HL-60 (cell line): ENCODE results near the gene SLC12A2.

ENCODE experiments used
- DNase-seq, 2 experiments: peaks; one replicate each; pipeline ENCODE4 v3.0.0-alpha.2; 2010 to 2020; ENCODE audit warnings: low read depth in 1 of 2, low spot score in 1 of 2
- H3K27ac ChIP-seq: fragments of 250-450 bp; sonication (Bioruptor Pico); replicated peaks from 2 replicates; pipeline ENCODE4 v1.5.1; 2020; ENCODE audit warnings: mild to moderate bottlenecking, moderate library complexity
- H3K27me3 ChIP-seq: fragments of 250-450 bp; sonication (Bioruptor Pico); 2 replicates; pipeline ENCODE4 v1.5.1; 2021; ENCODE audit warnings: mild to moderate bottlenecking, moderate library complexity; ENCODE audit not compliant: insufficient read depth, poor library complexity, severe bottlenecking
- H3K4me3 ChIP-seq: replicated peaks from 2 replicates; pipeline ENCODE4 v1.5.1; 2011; ENCODE audit warnings: mild to moderate bottlenecking, control low read depth, low read length; ENCODE audit not compliant: insufficient read depth
- CTCF ChIP-seq: IDR thresholded peaks from one replicate; pipeline ENCODE4 v1.5.1; 2011; ENCODE audit warnings: low read length, control low read depth, inconsistent platforms; ENCODE audit not compliant: insufficient read depth
- GABPA ChIP-seq: IDR thresholded peaks from 2 replicates; pipeline ENCODE4 v1.6.1; 2012; ENCODE audit warnings: low read depth
- POLR2AphosphoS5 ChIP-seq: IDR thresholded peaks from 2 replicates; pipeline ENCODE4 v1.6.1; 2012; ENCODE audit warnings: low read depth
- REST ChIP-seq: IDR thresholded peaks from 2 replicates; pipeline ENCODE4 v1.6.1; 2012; ENCODE audit warnings: low read depth; ENCODE audit not compliant: insufficient replicate concordance
- SPI1 ChIP-seq: IDR thresholded peaks from 2 replicates; pipeline ENCODE4 v1.6.1; 2012; ENCODE audit warnings: low read depth, mild to moderate bottlenecking, borderline replicate concordance

The SLC12A2 gene

GRCh38 chr5:128213833-128214232, 130.3 kb downstream of the SLC12A2 start:
- TF ChIP-seq REST (no peak), POLR2AphosphoS5 (no peak), SPI1 (no peak), CTCF (no peak), GABPA (no peak)
- Histone ChIP-seq H3K4me3 (no peak overlapping the region), H3K27ac (no peak overlapping the region), H3K27me3 (no peaks in the 10 kb centered on the region)
- no peak for DNase-seq

GRCh38 chr5:128216285-128216684, 132.7 kb downstream of the SLC12A2 start:
- Histone ChIP-seq H3K27ac (no peak overlapping the region), H3K27me3 (no peaks in the 10 kb centered on the region), H3K4me3 (no peak overlapping the region)
- TF ChIP-seq SPI1 (no peak), POLR2AphosphoS5 (no peak), GABPA (no peak), CTCF (no peak), REST (no peak)
- no peak for DNase-seq

GRCh38 chr5:128216860-128217531, 133.4 kb downstream of the SLC12A2 start:
- H3K27me3 ChIP-seq, result no peaks in the 10 kb centered on the region
- H3K4me3 ChIP-seq, result no peak overlapping the region
- no peak for DNase-seq
- H3K27ac ChIP-seq, result no peak overlapping the region
- TF ChIP-seq SPI1 (no peak), CTCF (no peak), REST (no peak), POLR2AphosphoS5 (no peak), GABPA (no peak)
